Measurements from ENCODE around the gene GPHN. TPM values are rescaled to one million over a fixed set of nuclear protein-coding genes. Genes with fewer than 3 reads are reported as not detected.

The GPHN gene
- polyA plus RNA-seq, 2 of the 4 experiments (the other 2 are of a cell fraction): 12.7 to 15.5 TPM

DNA sequence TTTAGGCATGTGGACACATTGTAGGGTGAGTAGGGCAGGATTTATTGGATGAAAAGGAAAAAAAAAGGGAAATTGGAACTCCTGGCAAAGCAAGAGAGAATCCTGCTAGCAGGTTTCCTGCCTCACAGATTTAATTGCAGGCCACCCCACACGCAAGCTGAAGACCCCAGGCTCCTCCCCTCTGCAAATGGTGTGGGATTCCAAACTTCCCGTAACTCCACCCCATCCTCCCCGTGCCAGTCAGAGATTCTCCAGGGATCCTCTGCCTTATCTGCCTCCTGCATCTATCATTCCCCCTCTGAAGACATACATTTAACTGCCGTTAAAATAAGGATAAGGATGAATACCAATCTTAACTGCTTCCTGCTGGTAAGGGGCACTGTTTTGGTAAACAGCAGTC, 431.5 kb downstream of the GPHN start:
- H3K4me3 ChIP-seq: no peak overlapping the region
- FAIRE-seq (no peak), DNase-seq (ENCODE audit: low read depth in 1 of 2, low spot score in 1 of 2) (no peak), ATAC-seq (no peak)
- no peaks in the 10 kb centered on the region for H3K4me1 ChIP-seq
- no peak overlapping the region for H3K4me2 ChIP-seq
- TF ChIP-seq NFE2L2 (conservative IDR thresholded peaks at IDR 0.05; ENCODE audit: low read length) (no peak), FOSB (CRISPR knock-in tag; IDR thresholded peaks at IDR 0.05) (no peak)
- TF ChIP-seq, protein P1, sequence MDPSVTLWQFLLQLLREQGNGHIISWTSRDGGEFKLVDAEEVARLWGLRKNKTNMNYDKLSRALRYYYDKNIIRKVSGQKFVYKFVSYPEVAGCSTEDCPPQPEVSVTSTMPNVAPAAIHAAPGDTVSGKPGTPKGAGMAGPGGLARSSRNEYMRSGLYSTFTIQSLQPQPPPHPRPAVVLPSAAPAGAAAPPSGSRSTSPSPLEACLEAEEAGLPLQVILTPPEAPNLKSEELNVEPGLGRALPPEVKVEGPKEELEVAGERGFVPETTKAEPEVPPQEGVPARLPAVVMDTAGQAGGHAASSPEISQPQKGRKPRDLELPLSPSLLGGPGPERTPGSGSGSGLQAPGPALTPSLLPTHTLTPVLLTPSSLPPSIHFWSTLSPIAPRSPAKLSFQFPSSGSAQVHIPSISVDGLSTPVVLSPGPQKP (IDR thresholded peaks at IDR 0.05; ENCODE audit: low read depth, low read length): no peak
- TF ChIP-seq, protein P2, sequence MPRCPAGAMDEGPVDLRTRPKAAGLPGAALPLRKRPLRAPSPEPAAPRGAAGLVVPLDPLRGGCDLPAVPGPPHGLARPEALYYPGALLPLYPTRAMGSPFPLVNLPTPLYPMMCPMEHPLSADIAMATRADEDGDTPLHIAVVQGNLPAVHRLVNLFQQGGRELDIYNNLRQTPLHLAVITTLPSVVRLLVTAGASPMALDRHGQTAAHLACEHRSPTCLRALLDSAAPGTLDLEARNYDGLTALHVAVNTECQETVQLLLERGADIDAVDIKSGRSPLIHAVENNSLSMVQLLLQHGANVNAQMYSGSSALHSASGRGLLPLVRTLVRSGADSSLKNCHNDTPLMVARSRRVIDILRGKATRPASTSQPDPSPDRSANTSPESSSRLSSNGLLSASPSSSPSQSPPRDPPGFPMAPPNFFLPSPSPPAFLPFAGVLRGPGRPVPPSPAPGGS (IDR thresholded peaks at IDR 0.05): no peak
- CTCF ChIA-PET: no interaction called here
- H3K9me3 ChIP-seq: peaks cover 28% of the 10 kb centered on the region
- POLR2A ChIA-PET: no interaction called here
- no peak overlapping the region for H3K27ac ChIP-seq
- 83% methylated on average over 4 of the region's 4 CpGs for WGBS (ENCODE audit: missing lambda C conversion rate)

DNA sequence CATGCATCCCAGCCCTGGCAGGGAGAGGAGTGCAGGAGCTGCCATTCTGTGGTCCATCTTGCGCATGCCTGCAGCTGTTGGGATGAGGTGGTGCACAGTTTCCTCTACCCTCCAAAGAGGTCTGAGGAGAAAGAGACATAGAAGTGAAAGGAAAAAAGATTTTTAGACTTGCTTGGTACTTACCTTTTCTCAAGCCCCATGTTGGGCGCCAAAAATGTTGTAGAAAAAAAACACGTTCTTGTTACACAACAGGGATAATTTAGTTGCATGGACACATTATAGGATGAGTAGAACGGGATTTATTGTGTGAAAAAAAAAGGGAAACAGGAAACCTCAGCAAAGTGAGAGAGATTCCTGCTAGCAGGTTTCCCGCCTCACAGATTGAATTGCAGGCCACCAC, 436.9 kb downstream of the GPHN start:
- Histone ChIP-seq H3K4me1 (no peaks in the 10 kb centered on the region), H3K9me3 (peaks cover 60% of the 10 kb centered on the region), H3K4me3 (no peak overlapping the region), H3K27ac (no peak overlapping the region), H3K4me2 (no peak overlapping the region)
- FAIRE-seq (no peak), ATAC-seq (no peak), DNase-seq (ENCODE audit: low read depth in 1 of 2, low spot score in 1 of 2) (peak in 1 of 2 experiments; percentile 64)
- 70% methylated on average over 5 of the region's 5 CpGs for WGBS (ENCODE audit: missing lambda C conversion rate)
- TF ChIP-seq CBX8 (IDR thresholded peaks at IDR 0.05) (no peak), POLR2A (IDR thresholded peaks at IDR 0.05; ENCODE audit: low read length) (no peak), EHF (CRISPR knock-in tag; IDR thresholded peaks at IDR 0.05) (no peak), KDM1A (IDR thresholded peaks at IDR 0.05; ENCODE audit: low read depth) (0 out of 2 replicates have a peak, but pooled peaks have one; percentile 46), NFE2L2 (conservative IDR thresholded peaks at IDR 0.05; ENCODE audit: low read length) (no peak), ZSCAN20 (CRISPR knock-in tag; IDR thresholded peaks at IDR 0.05) (no peak)
- TF ChIP-seq, protein P1 (IDR thresholded peaks at IDR 0.05; ENCODE audit: low read depth, low read length): no peak
- POLR2A ChIA-PET: no interaction called here
- CTCF ChIA-PET: no interaction called here

DNA sequence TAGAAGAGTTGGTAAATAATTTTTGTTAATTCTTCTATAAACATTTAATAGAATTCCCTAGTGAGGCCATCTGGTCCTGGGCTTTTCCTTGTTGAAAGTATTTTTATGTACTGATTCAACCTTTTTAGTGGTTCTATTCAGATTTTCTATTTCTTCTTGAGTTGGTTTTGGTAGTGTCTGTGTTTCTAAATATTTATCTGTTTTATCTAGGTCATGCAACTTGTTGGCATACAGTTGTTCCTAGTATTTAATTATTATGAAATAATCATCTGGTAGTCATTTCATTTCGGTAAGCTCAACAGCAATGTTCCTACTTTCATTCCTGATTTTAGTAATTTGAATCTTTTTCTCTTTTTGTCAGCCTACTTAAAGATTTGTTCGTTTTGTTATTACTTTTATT, 447.2 kb downstream of the GPHN start:
- H3K27ac ChIP-seq: no peak overlapping the region
- FAIRE-seq: no peak
- 52% methylated on average over 2 of the region's 2 CpGs for WGBS (ENCODE audit: missing lambda C conversion rate)
- no peaks in the 10 kb centered on the region for H3K4me1 ChIP-seq
- CTCF ChIA-PET: interaction anchor here (1.9 kb wide), 1 partner anchor 14 kb away, joined by 5 read pairs; no protein-coding TSS in a partner anchor
- H3K4me3 ChIP-seq: no peak overlapping the region
- DNase-seq (ENCODE audit: low read depth in 1 of 2, low spot score in 1 of 2): no peak
- H3K4me2 ChIP-seq: no peak overlapping the region
- ATAC-seq: no peak
- H3K9me3 ChIP-seq: peaks cover 17% of the 10 kb centered on the region; the same call in 2 of the 3 replicates
- POLR2A ChIA-PET: no interaction called here
- TF ChIP-seq TP53 (CRISPR knock-in tag; IDR thresholded peaks at IDR 0.05) (no peak), HDAC2 (IDR thresholded peaks at IDR 0.05) (no peak), RARB (CRISPR knock-in tag; IDR thresholded peaks at IDR 0.05) (no peak), RFX5 (IDR thresholded peaks at IDR 0.05) (no peak), MAZ (IDR thresholded peaks at IDR 0.05; ENCODE audit: borderline replicate concordance, low read depth, low read length) (no peak), RCOR1 (IDR thresholded peaks at IDR 0.05; ENCODE audit: low read depth, low read length) (no peak), HOXB5 (CRISPR knock-in tag; IDR thresholded peaks at IDR 0.05) (no peak), NFE2L2 (conservative IDR thresholded peaks at IDR 0.05; ENCODE audit: low read length) (no peak), CHD2 (IDR thresholded peaks at IDR 0.05; ENCODE audit: low read length, partially characterized antibody) (no peak), CEBPB (IDR thresholded peaks at IDR 0.05) (no peak), FOSL2 (IDR thresholded peaks at IDR 0.05) (no peak), FOSL2 (CRISPR knock-in tag; IDR thresholded peaks at IDR 0.05) (no peak), HOXA7 (CRISPR knock-in tag; IDR thresholded peaks at IDR 0.05) (no peak), CBX2 (IDR thresholded peaks at IDR 0.05; ENCODE audit: borderline replicate concordance, low read depth) (no peak)
- TF ChIP-seq, protein P3, sequence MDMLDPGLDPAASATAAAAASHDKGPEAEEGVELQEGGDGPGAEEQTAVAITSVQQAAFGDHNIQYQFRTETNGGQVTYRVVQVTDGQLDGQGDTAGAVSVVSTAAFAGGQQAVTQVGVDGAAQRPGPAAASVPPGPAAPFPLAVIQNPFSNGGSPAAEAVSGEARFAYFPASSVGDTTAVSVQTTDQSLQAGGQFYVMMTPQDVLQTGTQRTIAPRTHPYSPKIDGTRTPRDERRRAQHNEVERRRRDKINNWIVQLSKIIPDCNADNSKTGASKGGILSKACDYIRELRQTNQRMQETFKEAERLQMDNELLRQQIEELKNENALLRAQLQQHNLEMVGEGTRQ (IDR thresholded peaks at IDR 0.05): no peak
- TF ChIP-seq, protein P4, sequence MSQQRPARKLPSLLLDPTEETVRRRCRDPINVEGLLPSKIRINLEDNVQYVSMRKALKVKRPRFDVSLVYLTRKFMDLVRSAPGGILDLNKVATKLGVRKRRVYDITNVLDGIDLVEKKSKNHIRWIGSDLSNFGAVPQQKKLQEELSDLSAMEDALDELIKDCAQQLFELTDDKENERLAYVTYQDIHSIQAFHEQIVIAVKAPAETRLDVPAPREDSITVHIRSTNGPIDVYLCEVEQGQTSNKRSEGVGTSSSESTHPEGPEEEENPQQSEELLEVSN (IDR thresholded peaks at IDR 0.05; ENCODE audit: borderline replicate concordance, low read depth): no peak
- TF ChIP-seq, protein P5, sequence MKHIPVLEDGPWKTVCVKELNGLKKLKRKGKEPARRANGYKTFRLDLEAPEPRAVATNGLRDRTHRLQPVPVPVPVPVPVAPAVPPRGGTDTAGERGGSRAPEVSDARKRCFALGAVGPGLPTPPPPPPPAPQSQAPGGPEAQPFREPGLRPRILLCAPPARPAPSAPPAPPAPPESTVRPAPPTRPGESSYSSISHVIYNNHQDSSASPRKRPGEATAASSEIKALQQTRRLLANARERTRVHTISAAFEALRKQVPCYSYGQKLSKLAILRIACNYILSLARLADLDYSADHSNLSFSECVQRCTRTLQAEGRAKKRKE (CRISPR knock-in tag; IDR thresholded peaks at IDR 0.05; ENCODE audit: low read depth): no peak
- TF ChIP-seq, protein P6, sequence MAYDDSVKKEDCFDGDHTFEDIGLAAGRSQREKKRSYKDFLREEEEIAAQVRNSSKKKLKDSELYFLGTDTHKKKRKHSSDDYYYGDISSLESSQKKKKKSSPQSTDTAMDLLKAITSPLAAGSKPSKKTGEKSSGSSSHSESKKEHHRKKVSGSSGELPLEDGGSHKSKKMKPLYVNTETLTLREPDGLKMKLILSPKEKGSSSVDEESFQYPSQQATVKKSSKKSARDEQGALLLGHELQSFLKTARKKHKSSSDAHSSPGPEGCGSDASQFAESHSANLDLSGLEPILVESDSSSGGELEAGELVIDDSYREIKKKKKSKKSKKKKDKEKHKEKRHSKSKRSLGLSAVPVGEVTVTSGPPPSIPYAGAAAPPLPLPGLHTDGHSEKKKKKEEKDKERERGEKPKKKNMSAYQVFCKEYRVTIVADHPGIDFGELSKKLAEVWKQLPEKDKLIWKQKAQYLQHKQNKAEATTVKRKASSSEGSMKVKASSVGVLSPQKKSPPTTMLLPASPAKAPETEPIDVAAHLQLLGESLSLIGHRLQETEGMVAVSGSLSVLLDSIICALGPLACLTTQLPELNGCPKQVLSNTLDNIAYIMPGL (CRISPR knock-in tag; IDR thresholded peaks at IDR 0.05; ENCODE audit: borderline replicate concordance): no peak

Data from A549 (cell line).